ENCODE results near the gene COLQ. TPM values are rescaled to one million over a fixed set of nuclear protein-coding genes. Genes with fewer than 3 reads are reported as not detected.

COLQ gene
- under 1 TPM; 0.47 to 0.65 TPM for polyA plus RNA-seq

DNA sequence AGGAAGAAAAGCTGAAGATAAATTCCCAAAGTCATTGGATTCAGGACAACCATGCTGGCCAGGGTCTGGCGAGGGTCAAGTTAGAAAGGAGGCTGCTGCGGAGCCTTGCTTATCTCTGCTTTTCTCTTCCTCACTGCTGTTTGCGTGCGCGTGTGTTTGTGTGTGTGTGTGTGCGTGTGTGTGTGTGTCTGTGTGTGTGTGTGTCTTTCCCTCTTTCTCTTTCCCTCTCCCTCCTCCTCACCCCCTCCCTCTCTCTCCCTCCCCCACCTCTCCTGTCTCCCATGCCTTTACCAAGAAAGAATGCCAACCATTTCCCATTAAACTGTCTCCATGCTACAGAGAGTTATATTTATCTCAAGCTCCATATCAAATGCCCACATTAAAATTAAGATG, at the start of gene COLQ:
TSS of gene COLQ (minus strand) at position 134 of the 393 bp plus-strand sequence. CDS start at position 53, 81 bp downstream.
- no peaks in the 10 kb centered on the region for H3K27me3 ChIP-seq (ENCODE audit: control insufficient read depth in 1 of 2, insufficient read depth in 2 of 2, low read length in 2 of 2)
- H3K27ac ChIP-seq (ENCODE audit: low read depth in 2 of 2, low read length in 1 of 2) = no peak within 1 kb of the TSS
- H3K9me3 ChIP-seq (ENCODE audit: control insufficient read depth in 2 of 2, insufficient read depth in 1 of 2, low read depth in 1 of 2, low read length in 1 of 2) = peaks cover 0 to 2% of the 10 kb centered on the region in 2 donors
- 60 to 69% methylated on average over 6 of the region's 6 CpGs for WGBS, 2 donors
- H3K4me1 ChIP-seq (ENCODE audit: control insufficient read depth in 2 of 2, insufficient read depth in 2 of 2, low read length in 1 of 2) = no peaks in the 10 kb centered on the region
- no peak within 1 kb of the TSS for H3K4me3 ChIP-seq (ENCODE audit: low read depth in 1 of 2, low read length in 2 of 2)
- no peaks in the 10 kb centered on the region for H3K36me3 ChIP-seq (ENCODE audit: control insufficient read depth in 2 of 2, insufficient read depth in 2 of 2, low read length in 1 of 2)

- WGBS, 2 donors = 48 to 66% methylated on average over 1 of the region's 1 CpG
- peaks cover 4 to 11% of the 10 kb centered on the region in 2 donors for H3K36me3 ChIP-seq (ENCODE audit: control insufficient read depth in 2 of 2, insufficient read depth in 2 of 2, low read length in 1 of 2)
Observed at GRCh38 chr3:15563190-15563589, 41.7 kb upstream of the COLQ start.

DNA sequence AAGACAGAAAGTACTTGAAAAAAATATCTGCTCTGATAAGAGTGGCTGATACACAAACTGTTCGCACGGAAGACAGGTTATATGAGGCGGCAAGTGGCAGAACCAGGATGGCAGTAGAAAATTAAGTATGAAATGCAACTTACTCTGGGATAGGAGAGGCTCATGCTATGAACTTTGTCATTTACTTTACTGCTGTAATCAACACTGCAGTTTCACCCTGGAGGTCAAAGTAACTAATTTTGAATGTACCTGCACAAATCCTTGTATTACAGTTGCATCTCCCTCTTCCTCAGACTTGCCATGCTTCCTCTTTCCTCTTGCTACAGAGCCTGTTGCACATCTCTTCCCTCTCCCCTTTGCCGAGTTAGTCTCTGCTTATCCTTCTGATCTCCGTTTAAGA, 41.1 kb upstream of the COLQ start:
- Histone ChIP-seq H3K36me3 (ENCODE audit: control insufficient read depth in 2 of 2, insufficient read depth in 2 of 2, low read length in 1 of 2) (peaks cover 2 to 10% of the 10 kb centered on the region in 2 donors), H3K4me3 (ENCODE audit: low read depth in 1 of 2, low read length in 2 of 2) (no peak overlapping the region), H3K9me3 (ENCODE audit: control insufficient read depth in 2 of 2, insufficient read depth in 1 of 2, low read depth in 1 of 2, low read length in 1 of 2) (no peaks in the 10 kb centered on the region), H3K4me1 (ENCODE audit: control insufficient read depth in 2 of 2, insufficient read depth in 2 of 2, low read length in 1 of 2) (no peaks in the 10 kb centered on the region), H3K27me3 (ENCODE audit: control insufficient read depth in 1 of 2, insufficient read depth in 2 of 2, low read length in 2 of 2) (no peaks in the 10 kb centered on the region), H3K27ac (ENCODE audit: low read depth in 2 of 2, low read length in 1 of 2) (no peak overlapping the region)
- 76 to 79% methylated on average over 5 of the region's 5 CpGs for WGBS, 2 donors

More at GRCh38 chr3:15563190-15563589, 41.7 kb upstream of the COLQ start:
- Histone ChIP-seq H3K4me3 (ENCODE audit: low read depth in 1 of 2, low read length in 2 of 2) (no peak overlapping the region), H3K27ac (ENCODE audit: low read depth in 2 of 2, low read length in 1 of 2) (no peak overlapping the region), H3K9me3 (ENCODE audit: control insufficient read depth in 2 of 2, insufficient read depth in 1 of 2, low read depth in 1 of 2, low read length in 1 of 2) (no peaks in the 10 kb centered on the region), H3K4me1 (ENCODE audit: control insufficient read depth in 2 of 2, insufficient read depth in 2 of 2, low read length in 1 of 2) (no peaks in the 10 kb centered on the region), H3K27me3 (ENCODE audit: control insufficient read depth in 1 of 2, insufficient read depth in 2 of 2, low read length in 2 of 2) (no peaks in the 10 kb centered on the region)

GRCh38 chr3:15558581-15558980, 37.1 kb upstream of the COLQ start:
- Histone ChIP-seq H3K9me3 (ENCODE audit: control insufficient read depth in 2 of 2, insufficient read depth in 1 of 2, low read depth in 1 of 2, low read length in 1 of 2) (no peaks in the 10 kb centered on the region), H3K4me3 (ENCODE audit: low read depth in 1 of 2, low read length in 2 of 2) (no peak overlapping the region), H3K27me3 (ENCODE audit: control insufficient read depth in 1 of 2, insufficient read depth in 2 of 2, low read length in 2 of 2) (no peaks in the 10 kb centered on the region), H3K27ac (ENCODE audit: low read depth in 2 of 2, low read length in 1 of 2) (no peak overlapping the region), H3K4me1 (ENCODE audit: control insufficient read depth in 2 of 2, insufficient read depth in 2 of 2, low read length in 1 of 2) (no peaks in the 10 kb centered on the region), H3K36me3 (ENCODE audit: control insufficient read depth in 2 of 2, insufficient read depth in 2 of 2, low read length in 1 of 2) (peaks cover 0 to 8% of the 10 kb centered on the region in 2 donors)
- WGBS, 2 donors = 91 to 94% methylated on average over 9 of the region's 9 CpGs

DNA sequence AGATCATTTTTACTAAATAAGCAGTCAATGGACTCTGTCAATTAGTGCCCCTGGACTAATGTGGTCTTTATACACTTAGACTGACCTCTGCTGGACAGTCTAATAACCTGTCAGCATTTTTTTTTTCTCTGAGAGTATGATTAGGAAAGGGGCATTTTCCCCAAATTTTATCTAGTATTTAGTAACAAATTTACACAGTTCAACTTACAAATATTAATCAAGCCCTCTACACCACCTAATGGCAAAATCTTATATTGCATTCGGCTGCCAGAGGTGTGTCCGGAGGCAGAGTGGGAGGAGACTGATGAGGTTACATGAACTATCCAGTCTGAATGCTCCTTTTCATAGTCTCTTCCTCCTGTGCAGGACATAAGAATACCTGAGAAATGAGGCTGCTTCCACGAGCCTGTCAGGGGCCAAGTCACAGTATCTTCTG, 36.0 kb upstream of the COLQ start:
- H3K4me3 ChIP-seq (ENCODE audit: low read depth in 1 of 2, low read length in 2 of 2) = no peak overlapping the region
- no peaks in the 10 kb centered on the region for H3K27me3 ChIP-seq (ENCODE audit: control insufficient read depth in 1 of 2, insufficient read depth in 2 of 2, low read length in 2 of 2)
- H3K36me3 ChIP-seq (ENCODE audit: control insufficient read depth in 2 of 2, insufficient read depth in 2 of 2, low read length in 1 of 2) = no peaks in the 10 kb centered on the region
- WGBS, 2 donors = 2 to 3% methylated on average over 3 of the region's 3 CpGs
- no peak overlapping the region for H3K27ac ChIP-seq (ENCODE audit: low read depth in 2 of 2, low read length in 1 of 2)
- no peaks in the 10 kb centered on the region for H3K4me1 ChIP-seq (ENCODE audit: control insufficient read depth in 2 of 2, insufficient read depth in 2 of 2, low read length in 1 of 2)
- no peaks in the 10 kb centered on the region for H3K9me3 ChIP-seq (ENCODE audit: control insufficient read depth in 2 of 2, insufficient read depth in 1 of 2, low read depth in 1 of 2, low read length in 1 of 2)

DNA sequence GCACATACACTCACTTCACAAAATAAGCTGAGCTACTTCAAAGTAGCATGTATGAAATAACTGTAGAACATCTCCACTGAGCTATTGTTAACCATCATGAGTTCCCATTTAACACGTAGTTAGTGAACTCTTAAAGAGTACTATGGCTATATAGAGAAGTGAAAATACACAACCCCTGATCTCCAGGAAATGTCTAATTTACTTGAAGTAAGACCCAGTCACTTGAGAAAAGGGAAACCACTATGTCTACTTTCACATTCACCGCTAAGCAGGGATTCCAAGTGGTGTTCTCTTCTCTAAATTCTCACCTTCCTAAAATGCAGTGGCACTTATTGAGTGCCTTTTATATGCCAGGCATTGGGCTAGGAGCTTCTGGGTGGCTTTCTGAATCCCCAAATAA, 35.0 kb upstream of the COLQ start:
- Histone ChIP-seq H3K27me3 (ENCODE audit: control insufficient read depth in 1 of 2, insufficient read depth in 2 of 2, low read length in 2 of 2) (no peaks in the 10 kb centered on the region), H3K9me3 (ENCODE audit: control insufficient read depth in 2 of 2, insufficient read depth in 1 of 2, low read depth in 1 of 2, low read length in 1 of 2) (no peaks in the 10 kb centered on the region), H3K4me1 (ENCODE audit: control insufficient read depth in 2 of 2, insufficient read depth in 2 of 2, low read length in 1 of 2) (no peaks in the 10 kb centered on the region), H3K4me3 (ENCODE audit: low read depth in 1 of 2, low read length in 2 of 2) (no peak overlapping the region), H3K27ac (ENCODE audit: low read depth in 2 of 2, low read length in 1 of 2) (no peak overlapping the region), H3K36me3 (ENCODE audit: control insufficient read depth in 2 of 2, insufficient read depth in 2 of 2, low read length in 1 of 2) (no peaks in the 10 kb centered on the region)
- WGBS, 2 donors = 66 to 72% methylated on average over 2 of the region's 2 CpGs

DNA sequence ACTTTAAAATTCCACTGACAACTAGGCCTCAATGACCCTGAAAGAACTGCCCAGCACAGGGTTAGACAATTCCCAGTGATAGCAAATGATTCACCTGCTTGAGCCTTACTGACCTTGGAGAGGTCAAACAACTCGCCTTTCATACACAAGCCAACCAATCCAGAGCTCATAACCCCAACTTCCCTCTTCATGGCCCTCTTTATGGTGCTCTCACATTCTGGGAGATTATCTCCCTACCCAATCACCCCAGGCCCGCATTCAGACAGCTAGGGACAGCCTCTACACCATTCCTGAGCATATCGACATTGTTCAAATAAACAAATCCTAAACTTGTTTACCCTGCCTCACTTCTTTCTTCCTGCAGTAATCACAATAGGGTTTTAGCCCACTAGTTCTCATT, 32.2 kb upstream of the COLQ start:
- Histone ChIP-seq H3K4me1 (ENCODE audit: control insufficient read depth in 2 of 2, insufficient read depth in 2 of 2, low read length in 1 of 2) (peaks cover 0 to 2% of the 10 kb centered on the region in 2 donors), H3K27ac (ENCODE audit: low read depth in 2 of 2, low read length in 1 of 2) (no peak overlapping the region), H3K36me3 (ENCODE audit: control insufficient read depth in 2 of 2, insufficient read depth in 2 of 2, low read length in 1 of 2) (no peaks in the 10 kb centered on the region), H3K4me3 (ENCODE audit: low read depth in 1 of 2, low read length in 2 of 2) (no peak overlapping the region), H3K9me3 (ENCODE audit: control insufficient read depth in 2 of 2, insufficient read depth in 1 of 2, low read depth in 1 of 2, low read length in 1 of 2) (no peaks in the 10 kb centered on the region), H3K27me3 (ENCODE audit: control insufficient read depth in 1 of 2, insufficient read depth in 2 of 2, low read length in 2 of 2) (no peaks in the 10 kb centered on the region)
- 80 to 83% methylated on average over 3 of the region's 3 CpGs for WGBS, 2 donors

GRCh38 chr3:15551902-15552301, 30.4 kb upstream of the COLQ start:
- Histone ChIP-seq H3K27ac (ENCODE audit: low read depth in 2 of 2, low read length in 1 of 2) (no peak overlapping the region), H3K9me3 (ENCODE audit: control insufficient read depth in 2 of 2, insufficient read depth in 1 of 2, low read depth in 1 of 2, low read length in 1 of 2) (no peaks in the 10 kb centered on the region), H3K4me1 (ENCODE audit: control insufficient read depth in 2 of 2, insufficient read depth in 2 of 2, low read length in 1 of 2) (peaks cover 0 to 2% of the 10 kb centered on the region in 2 donors), H3K36me3 (ENCODE audit: control insufficient read depth in 2 of 2, insufficient read depth in 2 of 2, low read length in 1 of 2) (no peaks in the 10 kb centered on the region), H3K27me3 (ENCODE audit: control insufficient read depth in 1 of 2, insufficient read depth in 2 of 2, low read length in 2 of 2) (no peaks in the 10 kb centered on the region), H3K4me3 (ENCODE audit: low read depth in 1 of 2, low read length in 2 of 2) (no peak overlapping the region)
- 81 to 87% methylated on average over 1 of the region's 1 CpG for WGBS, 2 donors

DNA sequence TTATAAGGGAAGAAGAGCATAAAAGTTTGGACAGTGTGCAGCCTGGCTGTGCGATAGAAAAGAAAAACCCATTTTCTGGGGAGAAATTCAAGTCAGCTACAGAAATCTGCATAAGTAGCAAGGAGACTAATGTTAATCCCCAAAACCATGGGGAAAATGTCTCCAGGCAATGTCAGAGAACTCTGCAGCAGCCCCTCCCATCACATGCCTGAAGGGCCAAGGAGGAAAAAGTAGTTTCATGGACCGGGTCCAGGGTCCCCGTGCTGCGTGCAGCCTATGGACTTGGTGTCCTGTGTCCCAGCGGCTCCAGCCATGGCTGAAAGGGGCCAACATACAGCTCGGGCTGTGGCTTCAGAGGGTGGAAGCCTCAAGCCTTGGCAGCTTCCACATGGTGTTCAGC, 28.3 kb upstream of the COLQ start:
- Histone ChIP-seq H3K36me3 (ENCODE audit: control insufficient read depth in 2 of 2, insufficient read depth in 2 of 2, low read length in 1 of 2) (no peaks in the 10 kb centered on the region), H3K4me1 (ENCODE audit: control insufficient read depth in 2 of 2, insufficient read depth in 2 of 2, low read length in 1 of 2) (peaks cover 0 to 2% of the 10 kb centered on the region in 2 donors), H3K27ac (ENCODE audit: low read depth in 2 of 2, low read length in 1 of 2) (no peak overlapping the region), H3K9me3 (ENCODE audit: control insufficient read depth in 2 of 2, insufficient read depth in 1 of 2, low read depth in 1 of 2, low read length in 1 of 2) (no peaks in the 10 kb centered on the region), H3K4me3 (ENCODE audit: low read depth in 1 of 2, low read length in 2 of 2) (no peak overlapping the region), H3K27me3 (ENCODE audit: control insufficient read depth in 1 of 2, insufficient read depth in 2 of 2, low read length in 2 of 2) (no peaks in the 10 kb centered on the region)
- 81 to 86% methylated on average over 6 of the region's 6 CpGs for WGBS, 2 donors

DNA sequence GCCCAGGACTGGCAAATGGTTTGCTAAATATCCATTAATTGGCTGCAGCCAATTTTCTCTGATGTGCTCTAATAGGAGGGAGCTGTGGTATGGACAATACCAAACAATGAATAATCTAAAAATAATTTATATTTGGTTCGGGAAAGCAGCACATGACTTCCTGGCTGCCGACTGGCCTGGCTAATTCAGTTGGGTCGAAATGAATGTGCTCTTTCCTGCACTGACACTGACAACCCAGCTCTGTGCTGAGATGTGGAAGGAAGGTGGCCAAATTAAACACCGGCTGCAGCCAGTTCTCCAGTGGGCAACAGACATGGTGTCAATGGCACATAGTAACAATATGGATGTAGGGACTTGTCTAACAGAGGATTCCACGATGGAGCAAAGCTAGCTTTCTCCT, 21.1 kb upstream of the COLQ start:
- WGBS, 2 donors = 43 to 58% methylated on average over 5 of the region's 5 CpGs
- H3K4me3 ChIP-seq (ENCODE audit: low read depth in 1 of 2, low read length in 2 of 2) = no peak overlapping the region

More for the DNA sequence above, 21.1 kb upstream of the COLQ start:
- H3K9me3 ChIP-seq (ENCODE audit: control insufficient read depth in 2 of 2, insufficient read depth in 1 of 2, low read depth in 1 of 2, low read length in 1 of 2) = no peaks in the 10 kb centered on the region
- H3K36me3 ChIP-seq (ENCODE audit: control insufficient read depth in 2 of 2, insufficient read depth in 2 of 2, low read length in 1 of 2) = no peaks in the 10 kb centered on the region
- H3K27ac ChIP-seq (ENCODE audit: low read depth in 2 of 2, low read length in 1 of 2) = no peak overlapping the region
- no peaks in the 10 kb centered on the region for H3K27me3 ChIP-seq (ENCODE audit: control insufficient read depth in 1 of 2, insufficient read depth in 2 of 2, low read length in 2 of 2)
- no peaks in the 10 kb centered on the region for H3K4me1 ChIP-seq (ENCODE audit: control insufficient read depth in 2 of 2, insufficient read depth in 2 of 2, low read length in 1 of 2)
